HEK293 (cell line): Measurements from ENCODE around the gene AMZ2.

ENCODE experiments used
- CTCF ChIA-PET: fragments of 350-600 bp; formaldehyde crosslinking; extraction: SDS; loops from one replicate; lab custom pipeline; 2021; ENCODE audit warnings: antibody characterized with exemption; lab: Yijun Ruan, JAX
- POLR2A ChIA-PET: fragments of 300-600 bp; formaldehyde crosslinking; extraction: SDS; loops from one replicate; lab custom pipeline; 2020; ENCODE audit warnings: antibody characterized with exemption, inconsistent platforms; lab: Yijun Ruan, JAX
- H3K27ac ChIP-seq: fragments of 200-500 bp; sonication (Bioruptor generic); 2 replicates; pipeline ENCODE4 v1.5.1; 2014; ENCODE audit warnings: low read depth, low read length, control low read depth, inconsistent platforms; ENCODE audit errors: extremely low read depth
- H3K36me3 ChIP-seq, 2 experiments: fragments of 200-500 bp in 1 of 2; sonication (Bioruptor generic) in 1 of 2; 1 replicate in 1 of 2; 2 replicates in 1 of 2; pipeline ENCODE4 v1.5.1; 2014 to 2017; ENCODE audit warnings: inconsistent platforms in 2 of 2, low read length in 2 of 2; ENCODE audit not compliant: control insufficient read depth in 2 of 2, insufficient read depth in 1 of 2
- H3K4me1 ChIP-seq: fragments of 200-500 bp; sonication (Bioruptor generic); 2 replicates; pipeline ENCODE4 v1.5.1; 2014; ENCODE audit warnings: mild to moderate bottlenecking, low read length, inconsistent platforms; ENCODE audit not compliant: control insufficient read depth, insufficient read depth
- H3K4me3 ChIP-seq: 2 replicates; pipeline ENCODE4 v1.5.1; 2011; ENCODE audit warnings: low read depth, mild to moderate bottlenecking, control low read depth, low read length, moderate library complexity
- H3K9me3 ChIP-seq: fragments of 200-500 bp; sonication (Bioruptor generic); 2 replicates; pipeline ENCODE4 v1.5.1; 2014; ENCODE audit warnings: low read depth, low read length, inconsistent platforms; ENCODE audit not compliant: control insufficient read depth, insufficient read depth
- KLF16 ChIP-seq: fragments of 450-650 bp; formaldehyde crosslinking; IDR thresholded peaks from 2 replicates; pipeline ENCODE4 v1.5.1; 2017; ENCODE audit warnings: missing biosample characterization, missing genetic modification characterization
- ZFP3 ChIP-seq: fragments of 450-650 bp; formaldehyde crosslinking; IDR thresholded peaks from 2 replicates; pipeline ENCODE4 v1.5.1; 2016; ENCODE audit warnings: low read depth, missing biosample characterization, missing genetic modification characterization
- ZFP69B ChIP-seq: fragments of 450-650 bp; formaldehyde crosslinking; IDR thresholded peaks from 2 replicates; pipeline ENCODE4 v1.5.1; 2016; ENCODE audit warnings: missing biosample characterization, missing genetic modification characterization
- ZNF133 ChIP-seq: fragments of 450-650 bp; formaldehyde crosslinking; IDR thresholded peaks from 2 replicates; pipeline ENCODE4 v1.5.1; 2016; ENCODE audit warnings: missing biosample characterization, missing genetic modification characterization
- TF ChIP-seq, protein P1 (sequence below): fragments of 450-650 bp; formaldehyde crosslinking; IDR thresholded peaks from 2 replicates; pipeline ENCODE4 v1.5.1; 2016; ENCODE audit warnings: missing biosample characterization, missing genetic modification characterization, borderline replicate concordance
- TF ChIP-seq, protein P2 (sequence below): fragments of 450-650 bp; formaldehyde crosslinking; conservative IDR thresholded peaks from 2 replicates; pipeline ENCODE4 v1.5.1; 2016; ENCODE audit warnings: low read depth, missing biosample characterization, missing genetic modification characterization
- TF ChIP-seq, protein P3 (sequence below): fragments of 450-650 bp; IDR thresholded peaks from 2 replicates; pipeline ENCODE4 v1.5.1; 2018; ENCODE audit warnings: missing biosample characterization, missing genetic modification characterization

Gene AMZ2

GRCh38 chr17:68198931-68199836, 48.7 kb upstream of the AMZ2 start (continued):
- TF ChIP-seq, protein P1, sequence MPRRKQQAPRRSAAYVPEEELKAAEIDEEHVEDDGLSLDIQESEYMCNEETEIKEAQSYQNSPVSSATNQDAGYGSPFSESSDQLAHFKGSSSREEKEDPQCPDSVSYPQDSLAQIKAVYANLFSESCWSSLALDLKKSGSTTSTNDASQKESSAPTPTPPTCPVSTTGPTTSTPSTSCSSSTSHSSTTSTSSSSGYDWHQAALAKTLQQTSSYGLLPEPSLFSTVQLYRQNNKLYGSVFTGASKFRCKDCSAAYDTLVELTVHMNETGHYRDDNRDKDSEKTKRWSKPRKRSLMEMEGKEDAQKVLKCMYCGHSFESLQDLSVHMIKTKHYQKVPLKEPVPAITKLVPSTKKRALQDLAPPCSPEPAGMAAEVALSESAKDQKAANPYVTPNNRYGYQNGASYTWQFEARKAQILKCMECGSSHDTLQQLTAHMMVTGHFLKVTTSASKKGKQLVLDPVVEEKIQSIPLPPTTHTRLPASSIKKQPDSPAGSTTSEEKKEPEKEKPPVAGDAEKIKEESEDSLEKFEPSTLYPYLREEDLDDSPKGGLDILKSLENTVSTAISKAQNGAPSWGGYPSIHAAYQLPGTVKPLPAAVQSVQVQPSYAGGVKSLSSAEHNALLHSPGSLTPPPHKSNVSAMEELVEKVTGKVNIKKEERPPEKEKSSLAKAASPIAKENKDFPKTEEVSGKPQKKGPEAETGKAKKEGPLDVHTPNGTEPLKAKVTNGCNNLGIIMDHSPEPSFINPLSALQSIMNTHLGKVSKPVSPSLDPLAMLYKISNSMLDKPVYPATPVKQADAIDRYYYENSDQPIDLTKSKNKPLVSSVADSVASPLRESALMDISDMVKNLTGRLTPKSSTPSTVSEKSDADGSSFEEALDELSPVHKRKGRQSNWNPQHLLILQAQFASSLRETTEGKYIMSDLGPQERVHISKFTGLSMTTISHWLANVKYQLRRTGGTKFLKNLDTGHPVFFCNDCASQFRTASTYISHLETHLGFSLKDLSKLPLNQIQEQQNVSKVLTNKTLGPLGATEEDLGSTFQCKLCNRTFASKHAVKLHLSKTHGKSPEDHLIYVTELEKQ (tag by site-specific recombination): no peak
- TF ChIP-seq ZFP3 (tag by site-specific recombination): no peak
- no peak for TF ChIP-seq ZFP69B (tag by site-specific recombination)
- TF ChIP-seq ZNF133 (tag by site-specific recombination): no peak

DNA sequence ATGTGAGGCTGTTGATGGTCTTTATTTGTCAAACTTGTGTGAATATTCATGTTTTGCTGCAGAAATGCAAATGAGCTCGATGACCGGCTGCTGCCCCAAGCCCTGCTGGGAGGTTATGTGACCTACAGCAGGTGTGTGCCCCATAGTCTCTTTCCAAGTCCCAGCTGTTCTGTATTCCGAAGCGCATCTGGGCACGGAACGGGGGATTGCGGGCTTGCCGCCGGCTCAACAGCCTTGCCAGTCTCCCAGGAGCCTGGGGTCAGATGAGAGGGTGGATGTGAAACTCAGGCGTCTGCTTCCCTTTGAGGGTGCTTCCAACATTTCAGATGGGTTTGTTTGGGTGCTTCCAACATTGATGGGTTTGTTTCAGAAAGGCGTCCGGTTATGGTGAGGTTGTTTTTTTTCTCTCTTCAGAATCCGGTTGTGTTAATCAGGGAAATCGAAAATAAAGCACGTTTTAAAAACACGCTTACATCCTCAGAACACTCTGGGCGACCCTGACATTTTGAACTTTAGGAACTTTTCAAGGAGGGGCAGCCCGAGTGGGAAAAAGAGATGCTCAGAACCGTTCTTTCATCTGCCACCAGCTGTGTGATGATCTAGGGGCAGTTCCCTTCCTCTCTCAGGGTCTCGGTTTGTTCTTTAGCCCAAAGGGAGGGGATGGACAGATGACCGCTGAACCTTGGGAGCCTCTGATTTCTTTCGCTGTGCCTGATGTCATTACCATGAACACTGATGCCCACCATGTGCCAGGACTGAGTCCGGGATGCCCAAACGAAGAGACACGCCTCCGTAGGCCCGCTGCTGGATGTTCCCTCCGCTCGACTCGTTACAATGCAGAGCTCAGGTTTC, 47.8 kb upstream of the AMZ2 start:
- Histone ChIP-seq H3K4me3 (peak overlapping the region; percentile 23), H3K4me1 (no peaks in the 10 kb centered on the region), H3K9me3 (no peaks in the 10 kb centered on the region), H3K27ac (no peak overlapping the region), H3K36me3 (no peaks in the 10 kb centered on the region)
- ChIA-PET CTCF (interaction anchor here (0.6 to 7.8 kb wide), 37 partner anchors 7 to 464 kb away, joined by 3 to 101 read pairs (median 4); no protein-coding TSS in a partner anchor), POLR2A (interaction anchor here (1.3 to 1.8 kb wide), 2 partner anchors 19 to 28 kb away, joined by 4 read pairs; no protein-coding TSS in a partner anchor)
- TF ChIP-seq, protein P2, sequence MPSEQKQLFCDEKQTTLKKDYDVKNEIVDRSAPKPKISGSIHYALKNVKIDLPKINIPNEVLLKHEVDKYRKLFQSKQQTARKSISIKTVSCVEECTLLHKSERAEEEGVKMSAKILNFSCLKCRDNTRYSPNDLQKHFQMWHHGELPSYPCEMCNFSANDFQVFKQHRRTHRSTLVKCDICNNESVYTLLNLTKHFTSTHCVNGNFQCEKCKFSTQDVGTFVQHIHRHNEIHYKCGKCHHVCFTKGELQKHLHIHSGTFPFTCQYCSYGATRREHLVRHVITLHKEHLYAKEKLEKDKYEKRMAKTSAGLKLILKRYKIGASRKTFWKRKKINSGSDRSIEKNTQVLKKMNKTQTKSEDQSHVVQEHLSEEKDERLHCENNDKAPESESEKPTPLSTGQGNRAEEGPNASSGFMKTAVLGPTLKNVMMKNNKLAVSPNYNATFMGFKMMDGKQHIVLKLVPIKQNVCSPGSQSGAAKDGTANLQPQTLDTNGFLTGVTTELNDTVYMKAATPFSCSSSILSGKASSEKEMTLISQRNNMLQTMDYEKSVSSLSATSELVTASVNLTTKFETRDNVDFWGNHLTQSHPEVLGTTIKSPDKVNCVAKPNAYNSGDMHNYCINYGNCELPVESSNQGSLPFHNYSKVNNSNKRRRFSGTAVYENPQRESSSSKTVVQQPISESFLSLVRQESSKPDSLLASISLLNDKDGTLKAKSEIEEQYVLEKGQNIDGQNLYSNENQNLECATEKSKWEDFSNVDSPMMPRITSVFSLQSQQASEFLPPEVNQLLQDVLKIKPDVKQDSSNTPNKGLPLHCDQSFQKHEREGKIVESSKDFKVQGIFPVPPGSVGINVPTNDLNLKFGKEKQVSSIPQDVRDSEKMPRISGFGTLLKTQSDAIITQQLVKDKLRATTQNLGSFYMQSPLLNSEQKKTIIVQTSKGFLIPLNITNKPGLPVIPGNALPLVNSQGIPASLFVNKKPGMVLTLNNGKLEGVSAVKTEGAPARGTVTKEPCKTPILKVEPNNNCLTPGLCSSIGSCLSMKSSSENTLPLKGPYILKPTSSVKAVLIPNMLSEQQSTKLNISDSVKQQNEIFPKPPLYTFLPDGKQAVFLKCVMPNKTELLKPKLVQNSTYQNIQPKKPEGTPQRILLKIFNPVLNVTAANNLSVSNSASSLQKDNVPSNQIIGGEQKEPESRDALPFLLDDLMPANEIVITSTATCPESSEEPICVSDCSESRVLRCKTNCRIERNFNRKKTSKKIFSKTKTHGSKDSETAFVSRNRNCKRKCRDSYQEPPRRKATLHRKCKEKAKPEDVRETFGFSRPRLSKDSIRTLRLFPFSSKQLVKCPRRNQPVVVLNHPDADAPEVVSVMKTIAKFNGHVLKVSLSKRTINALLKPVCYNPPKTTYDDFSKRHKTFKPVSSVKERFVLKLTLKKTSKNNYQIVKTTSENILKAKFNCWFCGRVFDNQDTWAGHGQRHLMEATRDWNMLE (tag by site-specific recombination): no peak
- TF ChIP-seq KLF16 (tag by site-specific recombination): no peak
- TF ChIP-seq, protein P3, sequence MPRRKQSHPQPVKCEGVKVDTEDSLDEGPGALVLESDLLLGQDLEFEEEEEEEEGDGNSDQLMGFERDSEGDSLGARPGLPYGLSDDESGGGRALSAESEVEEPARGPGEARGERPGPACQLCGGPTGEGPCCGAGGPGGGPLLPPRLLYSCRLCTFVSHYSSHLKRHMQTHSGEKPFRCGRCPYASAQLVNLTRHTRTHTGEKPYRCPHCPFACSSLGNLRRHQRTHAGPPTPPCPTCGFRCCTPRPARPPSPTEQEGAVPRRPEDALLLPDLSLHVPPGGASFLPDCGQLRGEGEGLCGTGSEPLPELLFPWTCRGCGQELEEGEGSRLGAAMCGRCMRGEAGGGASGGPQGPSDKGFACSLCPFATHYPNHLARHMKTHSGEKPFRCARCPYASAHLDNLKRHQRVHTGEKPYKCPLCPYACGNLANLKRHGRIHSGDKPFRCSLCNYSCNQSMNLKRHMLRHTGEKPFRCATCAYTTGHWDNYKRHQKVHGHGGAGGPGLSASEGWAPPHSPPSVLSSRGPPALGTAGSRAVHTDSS (tag by site-specific recombination): no peak
